GM18507 (cell line): ENCODE data around the gene EVPLL.
A peak's percentile ranks its signal among the peaks of the same experiment; 100 is the strongest.
"Not testable (repeated sequence)": the region's sequence is repeated elsewhere in the genome, so short reads cannot be mapped to it uniquely, and the experiment has no call there.

Source experiments
- DNase-seq: peaks from one replicate; pipeline ENCODE4 v3.0.0; 2011; ENCODE audit warnings: low read depth; ENCODE audit not compliant: insufficient read length; ENCODE audit errors: extremely low spot score
- FAIRE-seq: peaks from 2 replicates; lab custom pipeline; 2011; peaks lifted over from hg19 to GRCh38; lab: Jason Lieb, UNC

The EVPLL gene

DNA sequence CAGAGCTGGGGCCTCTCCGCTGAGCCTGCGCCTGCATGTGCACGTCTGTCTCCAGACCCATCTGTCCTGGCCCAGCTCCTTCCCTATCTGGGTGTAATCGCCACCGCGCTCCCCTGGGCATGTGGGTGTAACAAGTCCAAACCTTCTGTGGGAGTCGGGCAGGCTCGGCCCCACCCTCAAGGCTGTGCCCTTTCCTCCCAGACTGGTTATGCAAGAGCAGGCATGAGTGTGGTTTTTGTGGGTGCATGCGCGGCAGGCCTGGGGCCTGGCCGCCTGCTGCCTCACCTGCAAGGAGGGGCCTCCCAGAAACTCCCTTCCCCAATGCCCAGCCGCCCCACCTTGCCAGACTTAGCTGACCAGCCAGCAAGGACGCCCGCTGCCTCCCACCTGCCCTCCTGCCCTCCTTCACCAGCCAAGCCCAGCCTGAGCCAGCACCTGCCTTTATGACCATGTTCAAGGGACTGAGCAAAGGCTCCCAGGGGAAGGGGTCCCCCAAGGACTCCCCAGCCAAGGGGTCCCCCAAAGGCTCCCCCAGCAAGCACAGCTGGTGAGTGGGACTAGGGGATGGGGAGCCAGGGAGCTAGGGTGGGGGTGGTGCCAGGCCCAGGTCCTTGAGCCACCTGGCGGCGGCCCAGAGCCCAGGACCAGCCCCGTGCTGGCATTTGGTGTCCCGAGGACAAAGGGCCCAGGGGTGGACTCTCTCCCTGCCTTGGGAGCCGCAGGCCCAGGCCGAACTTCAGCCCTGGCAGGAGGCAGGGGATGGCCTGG, at the start of gene EVPLL:
TSS of gene EVPLL (plus strand) at position 342 of the 768 bp plus-strand sequence. CDS start 3,160 bp downstream, outside the sequence.
- no peak for DNase-seq
- FAIRE-seq = no peak

DNA sequence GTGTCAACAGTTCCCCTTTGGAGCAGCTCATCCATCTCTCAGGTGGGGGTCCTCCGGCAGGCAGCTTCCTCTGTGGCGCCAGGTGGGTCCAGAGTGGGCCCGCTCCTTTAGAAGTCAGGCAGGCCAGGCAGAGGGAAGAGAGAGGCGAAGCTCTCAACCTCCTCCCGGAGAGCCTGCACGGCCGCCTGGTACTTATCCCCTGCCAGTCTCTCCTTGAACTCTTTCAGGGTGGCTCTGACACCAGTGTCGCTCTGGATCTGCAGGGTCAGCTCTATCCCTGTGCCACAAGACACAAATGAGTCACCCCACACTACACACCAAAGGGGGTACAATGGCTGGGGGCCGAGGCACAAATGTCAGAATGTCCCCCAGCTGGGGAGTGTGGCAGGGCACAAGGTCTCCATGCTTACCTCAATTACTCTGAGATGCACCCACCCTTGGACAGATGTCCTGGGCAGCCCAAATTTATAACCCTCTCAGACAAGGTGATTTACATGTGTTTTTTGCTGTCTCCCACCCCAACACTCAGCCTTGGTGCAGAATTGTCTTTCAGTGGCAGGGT, 48.9 kb upstream of the EVPLL start:
- DNase-seq (no peak), FAIRE-seq (no peak)

DNA sequence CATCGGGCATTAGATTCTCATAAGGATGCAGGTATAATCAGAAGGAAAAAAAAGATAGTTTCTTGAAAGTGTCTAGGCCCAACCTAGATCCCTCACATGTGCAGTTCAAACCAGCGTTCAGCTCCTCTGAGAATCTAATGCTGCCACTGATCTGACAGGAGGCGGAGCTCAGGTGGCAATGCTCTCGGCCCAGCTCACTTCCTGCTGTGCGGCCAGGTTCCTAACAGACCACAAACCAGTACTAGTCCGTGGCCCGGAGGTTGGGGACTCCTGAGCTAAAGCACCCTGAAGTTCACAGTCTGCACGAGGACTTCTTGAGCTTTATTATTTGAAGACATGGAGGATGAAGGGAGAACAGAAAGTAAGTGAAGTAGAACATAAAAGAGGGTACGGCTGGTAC, 45.7 kb upstream of the EVPLL start:
- FAIRE-seq (no peak), DNase-seq (no peak)

DNA sequence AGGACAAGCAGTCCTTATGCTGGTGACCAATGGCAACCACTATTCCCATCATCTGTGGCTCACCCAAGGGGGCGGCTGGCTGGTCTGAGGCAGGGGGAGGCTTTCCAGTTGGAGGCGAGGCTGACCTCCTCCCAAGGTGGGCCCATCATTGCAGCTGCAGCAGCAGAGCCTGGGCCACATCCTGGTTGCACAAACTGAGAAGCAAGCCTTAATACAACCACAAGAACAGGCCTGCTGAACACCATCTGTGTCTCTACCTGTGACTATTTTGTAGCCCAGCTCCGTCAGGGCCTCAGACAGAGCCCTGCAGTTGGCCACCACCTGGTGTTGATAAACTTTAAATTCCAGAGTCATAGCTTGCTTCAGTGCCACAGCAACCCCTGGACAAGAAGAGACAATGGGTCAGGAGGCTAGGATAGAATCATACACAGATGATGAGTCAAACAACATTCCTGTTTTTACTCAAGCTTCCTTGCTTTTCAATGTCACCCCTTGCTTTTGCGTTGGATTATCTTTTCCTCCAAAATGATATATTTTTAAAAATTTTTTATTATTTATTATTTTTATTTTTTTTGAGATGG, 44.6 kb upstream of the EVPLL start:
- DNase-seq (no peak), FAIRE-seq (no peak)

DNA sequence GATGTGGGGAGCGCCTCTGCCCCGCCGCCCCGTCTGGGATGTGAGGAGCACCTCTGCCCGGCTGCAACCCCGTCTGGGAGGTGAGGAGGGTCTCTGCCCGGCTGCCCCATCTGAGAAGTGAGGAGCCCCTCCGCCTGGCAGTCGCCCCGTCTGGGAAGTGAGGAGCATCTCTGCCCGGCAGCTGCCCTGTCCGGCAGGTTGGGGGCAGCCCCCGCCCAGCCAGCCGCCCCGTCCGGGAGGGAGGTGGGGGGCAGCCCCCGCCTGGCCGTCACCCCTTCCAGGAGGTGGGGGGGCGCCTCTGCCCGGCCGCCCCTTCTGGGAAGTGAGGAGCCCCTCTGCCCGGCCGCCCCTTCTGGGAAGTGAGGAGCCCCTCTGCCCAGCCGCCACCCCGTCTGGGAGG, 39.4 kb upstream of the EVPLL start:
- FAIRE-seq, DNase-seq: not testable (repeated sequence)

DNA sequence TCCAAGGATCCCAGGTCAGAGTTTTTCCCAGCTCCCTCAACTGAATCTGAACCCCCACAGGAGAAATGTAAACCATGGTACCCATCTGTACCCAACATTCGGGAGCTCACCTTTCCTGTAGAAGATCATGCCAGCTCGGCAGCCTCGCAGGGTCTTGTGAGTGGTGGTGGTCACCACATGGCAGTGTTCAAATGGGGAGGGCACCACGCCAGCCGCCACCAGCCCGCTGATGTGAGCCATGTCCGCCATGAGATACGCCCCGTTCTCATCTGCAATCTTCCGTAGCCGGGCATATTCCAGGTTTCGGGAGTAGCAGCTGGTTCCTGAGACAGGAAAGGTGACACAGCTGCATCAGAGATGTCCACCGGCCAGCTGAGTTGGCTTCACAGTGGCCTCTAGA, 37.6 kb upstream of the EVPLL start:
- no peak for FAIRE-seq
- DNase-seq = no peak

DNA sequence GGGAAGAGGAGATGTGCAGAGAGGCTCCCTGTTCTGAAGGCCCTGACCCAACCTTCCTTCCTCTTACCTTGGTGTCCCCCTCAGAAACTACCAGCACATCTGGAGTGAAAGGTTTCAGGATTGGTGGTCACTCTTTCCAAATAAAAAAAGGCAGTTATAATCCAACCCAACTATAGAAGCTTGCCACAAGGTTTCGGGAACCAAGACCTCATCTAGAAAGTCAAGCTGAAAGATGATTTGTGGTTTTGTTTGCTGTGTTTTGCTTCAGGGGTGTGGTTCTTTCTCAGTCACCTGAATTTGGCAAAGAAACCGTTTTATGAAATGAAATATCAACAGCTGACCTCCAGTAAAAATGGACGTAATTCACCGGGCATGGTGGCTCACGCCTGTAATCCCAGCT, 33.6 kb upstream of the EVPLL start:
- peak; percentile 54 for FAIRE-seq
- DNase-seq = no peak

DNA sequence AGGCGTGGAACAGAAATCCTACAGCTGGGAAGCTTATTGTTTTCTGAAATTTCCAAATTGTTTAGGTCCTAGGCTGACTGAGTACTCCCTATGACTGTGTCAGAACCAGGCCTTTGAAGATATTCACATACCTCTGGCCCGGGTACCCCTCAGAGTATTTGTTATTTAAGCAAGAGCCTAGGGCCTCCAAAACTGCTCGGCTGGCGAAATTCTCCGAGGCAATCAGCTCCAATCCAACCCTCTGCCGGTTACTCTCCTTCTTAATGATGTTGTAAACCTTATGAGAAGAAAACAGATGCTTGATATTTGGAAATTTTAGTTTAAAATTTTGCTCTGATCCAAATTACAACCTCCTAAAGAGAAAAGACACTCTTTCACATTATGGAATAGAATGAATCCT, 24.0 kb upstream of the EVPLL start:
- DNase-seq (no peak), FAIRE-seq (no peak)

DNA sequence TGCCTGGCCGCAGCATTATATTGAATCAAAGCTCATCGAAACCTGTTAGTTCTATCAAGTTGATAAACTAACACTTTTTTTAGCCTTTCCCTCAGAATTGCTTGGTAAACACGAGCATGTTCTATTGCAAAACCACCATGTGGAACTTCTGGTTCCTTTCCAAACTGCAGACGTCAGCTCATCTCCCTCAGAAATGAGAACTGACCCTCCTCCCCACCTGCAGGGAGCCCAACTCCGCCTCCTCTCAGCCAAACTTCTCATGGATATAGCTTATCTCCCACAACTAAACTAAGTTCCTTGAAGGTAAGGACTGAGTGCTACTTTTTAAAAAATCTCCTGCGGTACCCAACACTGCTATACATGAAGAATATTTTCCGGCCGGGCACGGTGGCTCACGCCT, 21.0 kb upstream of the EVPLL start:
- DNase-seq = no peak
- no peak for FAIRE-seq

DNA sequence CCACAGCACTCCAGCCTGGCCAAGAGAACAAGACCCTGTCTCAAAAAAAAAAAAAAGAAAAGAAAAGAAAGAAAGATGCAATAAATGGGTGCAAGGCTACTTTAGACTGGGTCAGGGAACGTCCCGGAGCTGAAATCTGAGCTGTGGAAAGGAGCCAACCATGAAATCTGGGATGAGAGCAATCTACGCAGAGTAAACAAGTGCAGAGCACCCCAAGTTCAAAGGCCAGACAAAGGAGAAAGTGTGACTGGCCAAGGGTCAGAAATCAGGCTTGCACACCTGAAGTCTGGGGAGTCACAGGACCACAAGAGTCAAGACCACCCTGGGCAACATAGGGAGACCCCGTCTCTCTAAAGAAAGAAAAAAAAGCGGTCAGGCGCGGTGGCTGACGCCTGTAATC, 17.1 kb upstream of the EVPLL start:
- DNase-seq (no peak), FAIRE-seq (no peak)

DNA sequence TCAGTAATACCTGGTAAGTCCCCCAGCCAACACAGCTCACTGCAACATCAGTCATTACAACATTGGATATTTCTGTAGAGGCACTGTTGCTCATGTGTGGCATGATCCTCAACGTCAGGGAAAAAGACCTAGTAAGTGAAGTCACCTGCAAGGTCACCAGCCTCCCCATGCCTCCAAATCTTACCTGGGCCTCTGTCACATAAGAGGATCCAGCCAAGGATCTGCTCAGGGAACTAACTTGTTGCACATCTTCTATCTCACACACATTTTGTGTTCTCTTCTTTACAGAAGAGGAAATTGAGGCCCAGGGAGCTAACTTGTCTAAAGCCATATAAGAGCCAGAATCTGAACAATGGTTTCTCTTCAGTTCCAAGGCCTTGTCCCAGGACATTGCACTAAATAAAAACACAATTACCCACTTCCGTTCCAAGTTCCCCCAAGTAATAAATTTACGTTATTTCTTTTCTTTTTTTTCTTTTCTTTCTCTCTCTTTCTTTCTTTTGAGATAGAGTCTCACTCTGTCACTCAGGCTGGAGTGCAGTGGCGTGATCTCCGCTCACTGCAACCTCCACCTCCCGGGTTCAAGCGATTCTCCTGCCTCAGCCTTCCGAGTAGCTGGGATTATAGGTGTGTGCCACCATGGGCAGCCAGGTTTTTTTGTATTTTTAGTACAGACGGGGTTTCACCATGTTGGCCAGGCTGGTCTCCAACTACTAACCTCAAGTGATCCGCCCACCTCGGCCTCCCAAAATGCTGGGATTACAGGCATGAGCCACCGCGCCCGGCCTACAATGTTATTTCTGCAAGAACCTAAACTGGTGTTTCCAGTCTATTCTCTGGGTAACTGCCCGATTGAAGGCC, 15.5 kb upstream of the EVPLL start:
- FAIRE-seq (no peak), DNase-seq (no peak)

DNA sequence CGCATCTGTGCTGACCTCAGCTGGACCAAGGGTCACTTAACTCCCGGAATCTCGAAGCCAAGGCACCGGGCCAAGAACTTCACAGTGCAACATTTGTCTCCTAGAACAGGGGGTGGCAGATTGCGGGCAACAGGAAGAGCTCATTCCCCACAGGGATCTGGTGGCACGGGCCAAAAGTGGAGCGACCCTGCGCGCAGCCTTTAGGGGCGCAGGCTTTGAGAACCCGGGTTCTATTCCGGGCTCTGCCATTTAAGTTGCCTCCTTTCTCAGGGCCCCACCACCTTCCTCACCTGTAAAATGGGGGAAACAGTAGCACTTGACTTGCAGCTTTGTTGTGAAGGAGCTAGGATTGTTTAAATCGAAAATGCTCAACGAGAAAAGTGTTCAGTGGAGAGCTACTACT, 14.9 kb upstream of the EVPLL start:
- DNase-seq (peak; percentile 20), FAIRE-seq (peak; percentile 38)

DNA sequence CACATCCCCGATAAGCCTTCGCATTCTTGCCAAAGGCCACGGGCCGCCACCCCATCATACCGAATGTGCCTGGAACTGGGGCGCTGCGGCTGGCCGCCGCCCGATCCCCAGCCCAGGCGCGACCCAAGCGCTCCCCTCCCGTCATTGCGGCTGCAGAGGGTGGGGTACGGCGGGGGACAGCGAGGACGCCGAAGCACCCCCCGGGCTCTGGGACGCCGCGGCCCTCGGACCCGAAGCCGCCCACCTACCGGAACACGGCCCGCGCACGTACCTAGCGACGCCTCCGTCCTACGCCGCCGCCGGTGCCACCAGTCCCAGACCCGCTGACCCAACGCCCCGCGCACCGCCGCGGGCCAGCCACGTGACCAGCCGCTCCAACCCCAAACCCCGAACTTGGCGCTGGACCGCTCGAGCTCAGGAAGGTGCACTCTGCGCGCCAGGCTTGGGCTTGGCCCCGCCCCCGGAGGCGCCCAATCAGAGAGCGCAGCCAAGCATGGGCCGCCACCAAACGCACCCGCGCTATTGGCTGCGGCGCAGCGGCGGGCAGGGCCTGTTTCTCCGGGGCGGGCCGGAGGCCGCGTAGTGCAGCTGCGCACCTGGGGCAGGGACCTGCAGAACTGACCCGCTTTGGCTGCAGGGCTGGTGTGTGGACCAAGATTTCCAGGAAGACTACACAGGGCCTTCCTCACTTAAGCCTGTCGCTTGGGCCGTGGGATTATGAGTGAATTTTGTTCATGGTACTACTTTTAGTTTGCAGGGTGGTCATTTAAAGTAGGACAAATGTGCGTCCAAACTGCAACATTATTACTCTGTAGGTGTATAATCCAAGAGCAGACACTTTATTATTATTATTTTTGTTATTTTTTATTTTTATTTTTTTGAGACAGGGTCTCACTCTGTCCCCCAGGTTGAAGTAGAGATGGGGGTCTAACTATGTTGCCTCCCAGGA, 14.2 kb upstream of the EVPLL start, which contains the start of gene SHMT1:
TSS of gene SHMT1 (minus strand) at position 450 of the 949 bp plus-strand sequence. CDS start 7,569 bp downstream, outside the sequence.
- DNase-seq = peak; percentile 95
- FAIRE-seq = peak; percentile 96

DNA sequence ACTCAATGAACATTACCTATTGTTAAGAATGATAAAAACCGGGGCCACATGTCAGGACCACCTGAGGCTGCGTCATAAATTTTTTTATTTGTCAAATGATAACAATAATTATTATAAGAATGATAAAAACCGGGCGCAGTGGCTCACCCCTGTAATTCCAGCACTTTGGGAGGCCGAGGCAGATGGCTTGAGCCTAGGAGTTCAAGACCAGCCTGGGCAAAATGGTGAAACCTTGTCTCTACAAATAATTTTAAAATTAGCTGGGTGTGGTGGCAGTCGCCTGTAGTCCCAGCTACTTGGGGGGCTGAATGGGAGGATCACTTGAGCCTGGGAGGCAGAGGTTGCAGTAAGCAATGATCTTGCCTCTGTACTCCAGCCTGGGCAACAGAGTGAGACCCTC, 13.4 kb upstream of the EVPLL start:
- DNase-seq = no peak
- FAIRE-seq = no peak

DNA sequence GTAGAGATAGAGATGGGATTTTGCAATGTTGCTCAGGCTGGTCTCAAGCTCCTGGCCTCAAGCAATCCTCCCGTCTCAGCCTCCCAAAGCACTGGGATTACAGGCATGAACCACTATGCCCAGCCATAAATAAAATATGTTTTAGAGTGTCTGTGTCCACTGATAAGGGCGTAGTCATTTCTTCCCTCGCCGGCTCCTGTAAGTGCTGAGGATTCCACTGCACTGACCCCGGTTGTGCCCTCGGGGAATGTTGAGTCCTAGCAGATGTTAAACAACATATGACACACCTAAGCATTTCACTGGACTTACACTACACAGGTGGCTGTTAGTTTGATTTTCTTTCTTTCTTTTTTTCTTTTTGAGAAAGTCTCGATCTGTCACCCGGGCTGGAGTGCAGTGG, 8.6 kb upstream of the EVPLL start:
- DNase-seq = no peak
- no peak for FAIRE-seq

DNA sequence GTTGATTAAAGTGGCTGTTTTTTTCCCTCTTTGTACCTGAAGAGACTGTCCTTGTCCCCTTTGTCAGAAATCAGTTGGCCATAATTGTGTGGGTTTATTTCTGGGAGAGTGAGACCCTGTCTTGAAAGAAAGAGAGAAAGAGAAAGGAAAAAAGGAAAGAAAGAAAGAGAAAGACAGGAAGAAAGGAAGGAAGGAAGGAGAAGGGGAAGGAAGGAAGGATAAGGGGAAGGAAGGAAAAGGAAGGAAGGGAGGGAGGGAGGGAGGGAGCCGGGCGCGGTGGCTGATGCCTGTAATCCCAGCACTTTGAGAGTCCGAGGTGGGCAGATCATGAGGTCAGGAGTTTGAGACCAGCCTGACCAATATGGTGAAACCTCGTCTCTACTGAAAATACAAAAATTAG, 6.8 kb upstream of the EVPLL start:
- DNase-seq = no peak
- FAIRE-seq = no peak

DNA sequence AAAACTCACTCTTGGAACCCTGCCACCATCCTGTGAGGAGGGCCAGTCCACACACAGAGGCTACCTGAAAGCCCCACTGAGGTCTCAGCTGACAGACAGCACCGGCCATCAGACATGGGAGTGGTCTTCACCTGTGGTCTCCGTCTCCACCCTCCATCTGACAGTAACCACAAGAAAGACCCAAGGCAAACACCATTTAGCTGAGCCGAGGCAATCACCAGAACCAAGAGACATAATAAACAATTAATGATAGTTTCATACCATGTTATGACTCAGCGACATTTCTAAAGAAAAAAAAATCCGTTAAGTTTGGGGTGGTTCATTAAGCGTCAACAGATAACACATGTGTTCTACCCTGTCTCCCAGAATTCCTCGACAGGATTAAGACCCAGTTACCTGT, 6.1 kb upstream of the EVPLL start:
- no peak for DNase-seq
- peak; percentile 5 for FAIRE-seq

DNA sequence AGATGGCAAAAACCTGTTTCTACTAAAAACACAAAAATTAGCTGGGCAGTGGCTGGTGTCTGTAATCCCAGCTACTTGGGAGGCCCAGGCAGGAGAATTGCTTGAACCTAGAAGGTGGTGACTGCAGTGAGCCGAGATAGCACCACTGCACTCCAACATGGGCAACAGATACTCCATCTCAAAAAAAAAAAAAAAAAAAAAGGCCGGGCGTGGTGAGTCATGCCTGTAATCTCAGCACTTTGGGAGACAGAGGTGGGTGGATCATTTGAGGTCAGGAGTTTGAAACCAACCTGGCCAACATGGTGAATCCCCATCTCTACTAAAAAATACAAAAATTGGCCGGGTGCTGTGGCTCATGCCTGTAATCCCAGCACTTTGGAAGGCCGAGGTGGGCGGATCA, 4.4 kb upstream of the EVPLL start:
- not testable (repeated sequence) for FAIRE-seq, DNase-seq

DNA sequence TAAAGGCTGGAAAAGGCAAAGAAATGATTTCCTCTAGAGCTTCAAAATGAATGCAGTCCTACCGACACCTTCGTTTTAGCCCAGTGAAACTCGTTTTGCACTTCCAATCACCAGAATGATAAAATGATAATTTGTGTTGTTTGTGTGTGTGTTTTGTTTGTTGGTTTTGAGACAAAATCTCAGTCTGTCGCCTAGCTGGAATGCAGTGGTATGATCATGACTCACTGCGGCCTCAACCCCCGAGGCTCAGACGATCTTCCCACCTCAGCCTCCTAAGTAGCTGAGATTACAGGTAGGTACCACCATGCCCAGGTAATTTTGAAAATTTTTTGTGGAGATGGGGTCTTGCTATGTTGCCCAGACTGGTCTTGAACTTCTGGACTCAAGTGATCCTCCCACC, 3.4 kb upstream of the EVPLL start:
- DNase-seq (no peak), FAIRE-seq (no peak)
